Measurements from ENCODE around the gene CSNK1G2. TPM values are rescaled to one million over a fixed set of nuclear protein-coding genes. Genes with fewer than 3 reads are reported as not detected.

CSNK1G2 gene
- 89.5 and 94.3 TPM in 2 replicates for total RNA-seq

DNA sequence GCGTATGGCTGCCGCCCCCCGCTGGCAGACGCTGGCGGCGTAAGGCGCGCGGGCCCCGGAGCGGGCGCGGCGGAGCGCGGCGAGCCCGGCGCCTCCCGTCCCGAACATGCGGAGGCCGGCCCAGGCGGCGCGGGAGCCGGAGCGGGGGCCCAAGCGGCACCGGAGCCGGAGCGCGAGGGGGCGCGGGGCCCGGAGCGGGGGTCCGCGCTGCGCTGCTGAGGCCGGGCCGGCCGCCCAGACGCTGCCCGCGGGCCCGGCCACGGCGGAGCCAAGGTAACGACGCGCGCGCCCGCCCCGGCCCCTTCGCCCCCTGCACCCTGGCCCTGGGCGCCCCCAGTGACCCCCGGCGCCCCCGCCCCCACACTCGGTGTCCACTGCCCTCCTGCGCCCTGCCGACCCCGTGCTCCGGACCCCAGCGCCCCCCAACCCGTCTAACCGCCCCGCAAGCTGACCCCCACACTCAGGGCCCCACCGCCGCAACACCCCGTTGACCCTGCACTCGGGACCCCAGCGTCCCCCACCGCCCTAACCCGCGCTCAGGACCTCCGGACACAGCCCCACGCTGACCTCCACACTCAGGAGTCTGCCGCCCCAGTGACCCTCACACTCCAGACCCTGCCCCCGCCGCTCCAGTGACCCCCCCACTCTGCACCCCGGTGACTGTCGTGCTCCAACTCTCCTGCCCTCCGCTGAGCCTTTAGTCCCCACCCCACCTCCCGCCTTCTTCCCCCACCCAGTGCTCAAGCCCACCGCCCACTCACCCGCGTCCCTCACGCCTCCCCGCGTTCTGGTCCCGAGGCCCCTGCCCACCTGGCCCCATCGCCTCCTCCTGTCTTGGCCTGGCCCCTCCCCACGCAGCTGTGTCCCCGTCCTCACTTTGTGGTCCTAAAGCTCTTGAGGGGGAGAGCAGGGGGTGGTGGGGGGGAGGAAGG lies at the start of gene CSNK1G2:
Gene CSNK1G2, plus strand, starts transcription at position 27 of the 932 bp plus-strand sequence. CDS start 28,601 bp downstream, outside the sequence.
- intact Hi-C loops (cut with micrococcal nuclease) = loop anchor here (1.0 kb wide), 3 partner anchors 36 to 155 kb away; partner anchors contain the start of genes ADAT3, IZUMO4, MOB3A and SCAMP4

DNA sequence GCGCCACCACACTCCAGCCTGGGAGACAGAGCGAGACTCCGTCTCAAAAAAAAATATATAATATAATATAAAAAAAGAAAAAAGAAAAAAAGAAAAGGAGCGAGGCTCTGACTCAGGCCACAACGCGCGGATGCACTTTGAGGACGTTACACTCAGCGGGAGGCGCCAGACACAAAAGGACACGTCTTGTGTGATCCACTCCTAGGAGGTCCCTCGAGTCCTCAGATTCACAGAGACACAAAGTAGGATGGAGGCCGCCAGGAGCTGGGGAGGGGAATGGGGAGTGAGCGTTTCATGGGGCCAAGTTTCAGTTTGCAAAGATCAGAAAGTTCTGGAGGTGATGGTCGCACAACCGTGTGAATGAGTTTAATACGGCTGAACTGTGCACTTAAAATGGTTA lies 47.2 kb upstream of the CSNK1G2 start:
- intact Hi-C loops (cut with micrococcal nuclease) = no loop called here

DNA sequence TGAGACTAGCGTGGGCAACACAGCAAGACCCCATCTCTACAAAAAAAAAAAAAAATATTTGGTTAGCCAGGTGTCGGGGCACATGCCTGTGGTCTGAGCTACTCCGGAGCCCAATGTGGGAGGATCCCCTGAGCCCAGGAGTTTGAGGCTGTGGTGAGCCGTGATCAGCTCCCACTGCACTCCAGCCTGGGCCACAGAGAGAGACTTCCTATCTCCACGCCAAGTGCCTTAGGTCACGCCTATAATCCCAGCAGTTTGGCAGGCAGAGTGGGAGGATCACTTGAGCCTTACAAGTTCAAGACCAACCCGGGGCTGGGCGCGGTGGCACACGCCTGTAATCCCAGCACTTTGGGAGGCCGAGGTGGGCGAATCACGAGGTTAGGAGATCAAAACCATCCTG lies 44.5 kb upstream of the CSNK1G2 start:
- intact Hi-C loops (cut with micrococcal nuclease) = no loop called here

DNA sequence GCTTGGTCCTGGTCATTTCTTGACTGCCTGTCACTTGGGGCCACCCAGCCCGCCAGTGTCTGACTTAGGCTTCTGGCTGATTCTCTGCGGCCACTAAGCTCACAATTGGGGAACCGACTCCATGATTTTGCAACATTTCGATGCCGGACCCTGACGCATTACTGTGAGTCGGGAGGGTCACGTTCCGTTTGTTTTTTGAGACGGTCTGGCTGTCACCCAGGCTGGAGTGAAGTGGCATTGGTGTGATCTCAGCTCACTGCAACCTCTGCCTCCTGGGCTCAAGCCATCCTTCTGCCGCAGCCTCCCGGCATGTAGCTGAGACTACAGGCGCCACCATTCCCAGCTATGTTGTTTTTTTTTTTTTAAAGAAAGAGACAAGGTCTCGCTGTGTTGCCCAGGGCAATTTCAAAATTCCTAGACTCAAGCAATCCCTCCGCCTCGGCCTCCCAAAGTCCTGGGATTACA lies 39.0 kb upstream of the CSNK1G2 start:
- intact Hi-C loops (cut with micrococcal nuclease) = loop anchor here (10.0 kb wide), 1 partner anchor 253 kb away; the partner anchor contains the start of gene AP3D1

DNA sequence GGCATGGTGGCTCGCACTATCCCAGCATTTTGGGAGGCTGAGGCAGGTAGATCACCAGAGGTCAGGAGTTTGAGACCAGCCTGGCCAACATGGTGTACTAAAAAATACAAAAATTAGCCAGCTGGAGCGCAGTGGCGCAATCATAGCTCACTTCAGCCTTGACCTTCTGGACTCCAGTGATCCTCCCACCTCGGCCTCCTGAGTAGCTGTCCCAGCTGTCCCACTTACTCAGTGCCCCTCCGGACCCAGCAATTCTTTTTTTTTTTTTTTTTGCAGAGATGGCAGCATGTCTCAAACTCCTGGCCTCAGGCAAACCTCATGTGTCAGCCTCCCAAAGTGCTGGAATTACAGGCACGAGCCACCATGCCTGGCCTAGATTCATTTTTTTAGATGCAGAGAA lies 38.0 kb upstream of the CSNK1G2 start:
- intact Hi-C loops (cut with micrococcal nuclease) = loop anchor here (10.0 kb wide), 1 partner anchor 252 kb away; the partner anchor contains the start of gene AP3D1

DNA sequence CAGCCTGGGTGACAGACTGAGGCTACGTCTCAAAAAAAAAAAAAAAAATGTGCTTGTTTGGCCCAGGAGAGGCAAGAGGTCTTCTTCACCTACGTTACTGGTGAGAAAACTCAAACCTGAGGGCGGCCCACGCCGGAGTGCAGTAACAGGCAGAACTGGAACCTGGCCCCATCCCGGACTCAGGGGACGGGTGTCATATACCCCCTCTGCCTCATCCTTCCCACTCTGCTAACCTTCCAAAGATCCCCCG lies 36.2 kb upstream of the CSNK1G2 start:
- intact Hi-C loops (cut with micrococcal nuclease) = loop anchor here (1.0 to 10.0 kb wide), 4 partner anchors 19 to 250 kb away; partner anchors contain the start of genes ABHD17A, AP3D1 and KLF16

DNA sequence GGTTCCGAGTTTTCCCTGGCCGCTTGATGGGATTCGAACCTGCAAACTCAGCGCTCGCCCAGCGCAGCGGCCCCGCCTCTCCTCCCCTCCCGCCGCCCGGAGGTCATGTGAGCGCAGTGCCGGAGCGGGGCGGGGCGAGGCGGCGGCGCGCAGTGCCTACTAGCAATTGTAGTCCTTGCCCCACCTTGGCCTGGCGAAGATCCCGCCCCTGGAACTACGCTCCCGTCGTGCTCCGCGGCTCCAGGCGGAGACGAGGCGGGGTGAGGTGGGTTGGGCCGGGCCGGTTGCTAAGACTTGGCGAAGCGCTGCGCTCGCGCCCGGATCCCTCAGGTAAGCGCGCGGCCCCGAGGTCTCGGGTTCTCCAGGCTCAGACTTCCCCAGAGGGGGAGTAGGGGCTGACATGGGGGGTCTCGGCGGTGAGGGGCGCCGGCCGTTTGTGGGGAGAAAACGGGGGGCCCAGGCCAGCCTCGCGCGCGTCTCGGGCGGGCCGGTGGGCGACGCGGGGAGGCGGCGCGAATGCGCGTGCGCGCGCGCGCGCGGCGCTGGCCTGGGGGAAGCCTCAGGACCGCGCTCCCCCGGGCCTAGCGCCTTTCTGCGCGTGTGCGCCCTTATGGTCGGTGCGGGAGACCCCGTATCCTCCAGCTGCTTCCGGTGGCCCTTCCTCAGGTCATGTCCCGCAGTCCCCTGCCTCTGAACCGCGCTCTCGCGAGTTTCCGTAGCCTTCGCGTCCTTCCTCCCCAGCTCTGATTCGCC lies 35.7 kb upstream of the CSNK1G2 start, which contains the start of the genes ADAT3 and SCAMP4:
Gene ADAT3, plus strand, starts transcription at position 290 of the 753 bp plus-strand sequence. CDS start 6,649 bp downstream, outside the sequence.
Gene SCAMP4, plus strand, starts transcription at position 290 of the 753 bp plus-strand sequence. CDS start 9,621 bp downstream, outside the sequence.
- intact Hi-C loops (cut with micrococcal nuclease) = loop anchor here (1.0 to 10.0 kb wide), 4 partner anchors 20 to 250 kb away; partner anchors contain the start of genes ABHD17A, AP3D1 and KLF16

DNA sequence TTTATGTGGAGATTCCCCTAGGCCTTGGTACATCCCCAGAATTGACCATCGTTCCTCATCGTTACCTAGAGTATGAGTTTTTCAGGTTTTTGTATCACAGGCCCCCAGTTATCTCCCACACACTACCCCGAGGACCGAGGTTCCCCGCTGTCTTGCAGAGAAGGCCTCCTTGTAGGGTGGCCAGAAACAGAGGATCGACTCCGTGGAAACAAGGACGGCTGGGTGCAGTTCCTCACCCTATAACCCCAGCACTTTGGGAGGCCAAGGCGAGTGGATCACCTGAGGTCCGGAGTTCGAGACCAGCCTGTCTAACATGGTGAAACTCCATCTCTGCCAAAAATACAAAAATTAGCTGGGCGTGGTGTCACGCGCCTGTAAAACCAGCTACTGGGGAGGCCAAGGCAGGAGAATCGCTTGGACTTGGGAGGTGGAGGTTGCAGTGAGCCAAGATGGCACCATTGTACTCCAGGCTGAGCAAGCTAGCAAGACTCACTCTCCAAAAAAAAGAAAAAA lies 35.1 kb upstream of the CSNK1G2 start:
- intact Hi-C loops (cut with micrococcal nuclease) = loop anchor here (1.0 to 10.0 kb wide), 4 partner anchors 21 to 249 kb away; partner anchors contain the start of genes ABHD17A, AP3D1 and KLF16

DNA sequence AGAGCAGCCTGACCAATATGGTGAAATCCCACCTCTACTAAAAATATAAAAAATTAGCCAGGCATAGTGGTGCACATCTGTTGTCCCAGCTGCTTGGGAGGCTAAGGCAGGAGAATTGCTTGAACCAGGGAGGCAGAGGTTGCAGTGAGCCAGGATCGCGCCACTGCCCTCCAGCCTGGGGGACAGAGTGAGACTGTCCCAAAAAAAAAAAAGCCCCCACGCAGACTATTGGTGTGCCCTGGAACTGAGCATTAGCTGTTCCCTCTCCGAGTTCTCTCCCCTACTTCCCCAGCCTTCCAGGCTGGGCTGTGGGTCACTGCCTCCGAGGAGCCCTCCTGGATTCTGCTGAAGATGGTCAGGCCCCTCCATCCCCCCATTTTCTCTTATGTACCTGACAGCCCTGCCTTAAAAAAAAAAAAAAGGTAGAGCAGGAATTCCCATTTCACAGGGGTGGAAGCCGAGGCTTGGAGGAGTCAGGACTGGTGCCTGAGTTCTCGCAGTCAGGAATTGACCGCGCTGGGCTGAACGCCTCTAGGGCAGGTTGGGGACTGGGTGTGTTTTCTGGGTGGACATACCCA lies 33.9 kb upstream of the CSNK1G2 start:
- intact Hi-C loops (cut with micrococcal nuclease) = loop anchor here (10.0 kb wide), 1 partner anchor 248 kb away; the partner anchor contains the start of gene AP3D1

DNA sequence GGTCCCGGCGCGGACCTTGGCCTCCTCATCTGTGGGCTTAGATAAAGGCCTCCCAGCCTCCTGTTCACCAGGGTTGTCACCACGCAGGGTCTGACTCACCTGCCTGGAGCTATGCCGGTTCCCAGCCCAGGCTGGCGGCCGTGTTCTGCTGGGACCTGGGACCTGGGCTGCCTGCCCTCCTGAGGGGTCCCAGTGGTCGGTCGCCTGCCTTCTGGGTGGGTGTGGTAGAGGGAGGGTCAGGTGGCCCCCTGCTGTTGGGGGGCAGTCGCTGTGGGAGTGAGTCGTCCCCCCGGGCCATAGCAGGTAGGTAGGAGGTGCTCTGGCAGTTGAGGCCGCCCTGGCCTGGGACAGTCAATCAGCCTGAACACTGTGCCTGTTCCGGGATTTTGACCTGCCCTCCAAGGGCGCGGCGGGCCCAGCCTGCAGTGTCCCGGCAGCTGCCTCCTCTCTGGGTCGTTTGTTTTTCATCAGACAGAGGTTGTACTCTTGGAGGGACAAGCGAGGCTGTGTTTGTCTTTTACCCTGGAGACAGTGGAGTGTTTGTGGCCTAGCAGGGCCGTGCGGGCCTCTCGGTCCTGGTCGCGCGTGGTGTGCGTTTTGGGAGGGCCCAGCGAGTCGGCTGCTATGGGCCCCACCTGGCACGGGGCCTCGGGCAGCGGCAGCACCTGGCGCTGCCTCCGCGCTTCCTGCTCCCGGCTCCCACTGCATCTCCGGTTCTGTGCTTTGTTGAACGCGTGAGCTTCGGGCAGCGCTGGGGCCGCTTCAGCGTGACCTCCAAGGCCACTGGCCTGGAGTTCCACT lies 33.2 kb upstream of the CSNK1G2 start:
- intact Hi-C loops (cut with micrococcal nuclease) = loop anchor here (10.0 kb wide), 1 partner anchor 247 kb away; the partner anchor contains the start of gene AP3D1

DNA sequence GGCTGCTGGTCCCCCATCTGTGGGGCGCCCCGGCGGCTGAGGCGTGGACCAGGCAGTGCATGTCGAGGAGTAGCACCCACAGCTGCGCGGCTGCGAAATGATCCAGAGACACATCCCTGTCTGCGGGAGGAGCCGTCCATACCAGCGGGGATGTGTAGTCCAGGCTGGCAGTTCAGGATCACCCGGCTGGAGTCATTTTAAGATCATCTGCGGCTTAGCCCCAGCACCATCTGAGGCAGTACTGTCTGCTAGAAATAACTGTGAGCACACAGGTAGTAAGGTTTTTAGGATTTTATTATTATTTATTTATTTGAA lies 32.7 kb upstream of the CSNK1G2 start:
- intact Hi-C loops (cut with micrococcal nuclease) = loop anchor here (10.0 kb wide), 1 partner anchor 246 kb away; the partner anchor contains the start of gene AP3D1

DNA sequence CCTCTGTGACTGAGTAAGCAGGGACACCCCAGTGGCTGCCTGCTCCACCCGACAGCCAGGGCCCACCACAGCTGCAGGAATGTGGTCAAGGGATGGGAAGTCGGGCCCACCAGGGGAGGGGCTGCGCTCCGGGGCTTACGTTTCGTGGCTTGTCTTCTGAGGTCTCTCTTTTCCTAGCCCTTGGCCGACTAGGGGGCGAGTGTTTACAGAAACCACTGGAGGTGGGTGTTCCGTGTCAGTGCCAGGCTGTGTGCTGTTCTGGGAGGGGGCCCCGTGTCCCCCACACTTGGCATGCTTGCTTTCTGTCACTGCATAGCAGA lies 31.3 kb upstream of the CSNK1G2 start:
- intact Hi-C loops (cut with micrococcal nuclease) = loop anchor here (10.0 kb wide), 1 partner anchor 245 kb away; the partner anchor contains the start of gene AP3D1

DNA sequence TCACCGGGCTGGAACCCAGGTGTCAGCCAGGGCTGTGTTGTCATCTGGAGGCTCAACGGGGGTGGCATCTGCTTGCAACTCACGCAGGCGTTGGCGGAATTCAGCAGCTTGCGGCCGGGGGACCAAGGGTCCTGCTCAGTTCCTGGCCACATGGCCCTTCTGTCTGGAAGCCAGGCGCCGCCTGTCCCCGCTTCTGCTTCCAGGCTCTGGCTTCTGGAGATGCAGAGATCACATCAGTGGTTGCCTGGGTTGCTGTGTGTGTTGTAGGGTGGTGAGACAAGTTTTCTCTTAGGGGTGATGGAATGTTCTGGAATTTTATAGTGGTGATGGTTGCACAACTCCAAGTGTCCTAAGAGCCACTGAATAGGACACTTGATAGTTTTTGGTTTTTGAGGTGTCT lies 30.8 kb upstream of the CSNK1G2 start:
- intact Hi-C loops (cut with micrococcal nuclease) = no loop called here

DNA sequence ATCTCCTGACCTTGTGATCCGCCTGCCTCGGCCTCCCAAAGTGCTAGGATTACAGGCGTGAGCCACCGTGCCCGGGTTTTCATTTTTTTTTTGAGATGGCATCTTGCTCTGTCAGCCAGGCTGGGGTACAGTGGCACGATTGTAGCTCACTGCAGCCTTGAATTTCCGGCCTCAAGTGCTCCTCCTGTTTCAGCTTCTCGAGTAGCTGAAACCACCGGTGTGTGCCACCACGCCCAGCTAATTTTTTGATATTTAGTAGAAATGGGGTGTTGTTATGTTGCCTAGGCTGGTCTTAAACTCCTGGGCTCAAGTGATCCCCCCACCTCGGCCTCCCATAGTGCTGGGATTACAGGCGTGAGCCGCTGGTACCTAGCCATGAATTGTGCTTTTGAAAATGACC lies 29.9 kb upstream of the CSNK1G2 start:
- intact Hi-C loops (cut with micrococcal nuclease) = no loop called here

DNA sequence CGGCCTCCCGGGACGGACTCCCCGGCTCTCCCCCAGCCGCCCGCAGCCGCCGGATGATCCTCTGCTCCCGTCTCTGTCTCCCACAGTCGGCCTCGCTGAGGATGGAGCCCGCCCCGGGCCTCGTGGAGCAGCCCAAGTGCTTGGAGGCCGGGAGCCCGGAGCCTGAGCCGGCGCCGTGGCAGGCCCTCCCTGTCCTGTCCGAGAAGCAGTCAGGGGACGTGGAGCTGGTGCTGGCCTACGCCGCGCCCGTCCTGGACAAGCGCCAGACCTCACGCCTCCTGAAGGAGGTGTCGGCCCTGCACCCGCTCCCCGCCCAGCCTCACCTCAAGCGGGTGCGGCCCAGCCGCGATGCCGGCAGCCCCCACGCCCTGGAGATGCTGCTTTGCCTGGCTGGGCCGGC lies 29.0 kb upstream of the CSNK1G2 start:
- intact Hi-C loops (cut with micrococcal nuclease) = no loop called here

DNA sequence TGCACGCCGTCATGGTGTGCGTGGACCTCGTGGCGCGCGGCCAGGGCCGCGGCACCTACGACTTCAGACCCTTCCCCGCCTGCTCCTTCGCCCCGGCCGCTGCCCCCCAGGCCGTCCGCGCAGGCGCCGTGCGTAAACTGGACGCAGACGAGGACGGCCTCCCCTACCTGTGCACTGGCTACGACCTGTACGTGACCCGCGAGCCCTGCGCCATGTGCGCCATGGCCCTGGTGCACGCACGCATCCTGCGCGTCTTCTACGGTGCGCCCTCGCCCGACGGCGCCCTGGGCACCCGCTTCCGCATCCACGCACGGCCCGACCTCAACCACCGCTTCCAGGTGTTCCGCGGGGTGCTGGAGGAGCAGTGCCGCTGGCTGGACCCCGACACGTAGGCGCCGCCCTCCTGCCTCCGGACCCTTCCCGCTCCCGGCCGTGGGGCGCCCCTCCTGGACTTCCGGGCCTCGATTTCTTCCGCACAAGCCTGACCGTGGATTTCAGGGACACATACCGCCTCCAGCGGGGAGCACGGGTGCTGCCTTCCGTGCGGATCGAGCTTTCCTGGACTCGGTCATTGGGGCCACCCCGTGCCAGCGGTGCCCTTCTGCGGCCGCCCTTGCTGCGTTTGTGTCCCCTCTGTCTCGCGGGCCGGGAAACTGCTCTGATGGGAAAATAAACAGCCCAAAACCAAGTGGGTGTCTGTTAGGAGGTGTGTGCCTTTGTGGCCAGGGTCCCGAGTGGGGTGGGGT lies 28.0 kb upstream of the CSNK1G2 start:
- intact Hi-C loops (cut with micrococcal nuclease) = no loop called here

DNA sequence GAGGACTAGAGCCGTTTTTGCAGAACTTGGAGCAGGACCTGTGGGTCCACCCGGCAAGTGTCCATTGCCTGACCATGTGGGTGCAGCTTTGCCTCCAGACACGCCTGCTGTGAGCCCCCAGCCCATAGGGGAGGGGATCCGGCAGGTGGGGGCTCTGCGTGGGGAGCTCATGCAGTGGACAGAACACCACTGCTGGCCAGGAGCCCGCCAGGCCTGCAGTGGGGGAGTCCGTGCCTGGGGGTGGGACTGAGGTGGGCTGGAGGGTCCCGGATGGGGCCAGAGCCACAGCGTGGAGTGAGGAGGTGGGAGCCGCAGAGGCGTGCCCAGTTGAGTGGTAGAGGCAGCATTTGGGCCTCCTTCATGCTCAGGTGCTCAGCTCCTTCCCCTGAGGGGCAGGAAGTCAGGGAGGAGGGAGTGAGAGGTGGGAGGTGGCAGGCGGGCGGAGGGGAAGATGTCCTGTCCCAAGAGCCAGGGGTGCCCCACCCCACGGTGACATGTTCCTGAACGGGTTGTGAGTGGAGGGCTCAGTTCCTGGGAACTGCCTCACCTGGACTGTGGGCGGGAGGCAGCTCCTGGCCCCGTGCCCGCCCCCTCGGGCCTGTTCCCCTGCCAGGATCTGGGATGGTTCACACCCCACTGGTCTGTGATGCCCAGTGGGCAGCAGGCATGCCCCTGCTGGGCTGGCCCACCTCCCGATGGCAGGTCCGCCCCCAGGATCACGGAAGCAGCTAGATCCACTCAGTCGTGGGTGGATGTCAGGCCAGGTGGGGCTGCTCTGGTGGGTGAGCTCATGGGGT lies 27.0 kb upstream of the CSNK1G2 start:
- intact Hi-C loops (cut with micrococcal nuclease) = no loop called here

DNA sequence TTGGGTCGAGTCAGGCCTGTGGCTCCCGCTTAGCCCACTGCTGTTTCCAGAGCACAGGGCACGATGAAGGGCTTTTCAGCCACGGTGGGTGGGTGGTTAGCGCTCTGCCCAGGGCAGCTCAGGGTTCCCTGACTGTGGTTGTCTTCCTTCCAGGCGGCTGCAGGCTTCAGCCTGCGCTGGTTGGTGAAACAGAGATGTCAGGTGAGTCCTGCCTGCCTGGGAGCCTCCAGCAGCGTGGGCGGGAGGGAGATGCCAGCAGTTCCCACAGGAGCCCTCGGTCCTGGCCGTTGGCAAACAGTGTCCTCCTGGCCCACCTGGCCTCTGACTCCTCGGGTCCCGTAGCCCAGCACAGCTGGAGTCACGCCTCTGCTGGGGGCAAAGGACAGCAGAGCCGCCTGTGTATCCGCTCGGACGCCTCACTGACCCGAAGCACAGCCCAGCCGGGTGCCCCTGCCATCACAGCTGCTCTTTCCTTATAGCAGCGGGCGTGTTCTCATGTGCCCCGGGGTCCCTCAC lies 26.1 kb upstream of the CSNK1G2 start:
- intact Hi-C loops (cut with micrococcal nuclease) = no loop called here

All from T-helper 2 cell treated with Interferon-gamma antibody and Interleukin-4, amounts not matched to agents 100 ng/mL and 5 ng/mL, for 36 hours (primary cell).